ENCODE measurements around the gene KRT72. TPM values are rescaled to one million over a fixed set of nuclear protein-coding genes. Genes with fewer than 3 reads are reported as not detected.

KRT72 gene
- total RNA-seq, 1 donor, result not detected

DNA sequence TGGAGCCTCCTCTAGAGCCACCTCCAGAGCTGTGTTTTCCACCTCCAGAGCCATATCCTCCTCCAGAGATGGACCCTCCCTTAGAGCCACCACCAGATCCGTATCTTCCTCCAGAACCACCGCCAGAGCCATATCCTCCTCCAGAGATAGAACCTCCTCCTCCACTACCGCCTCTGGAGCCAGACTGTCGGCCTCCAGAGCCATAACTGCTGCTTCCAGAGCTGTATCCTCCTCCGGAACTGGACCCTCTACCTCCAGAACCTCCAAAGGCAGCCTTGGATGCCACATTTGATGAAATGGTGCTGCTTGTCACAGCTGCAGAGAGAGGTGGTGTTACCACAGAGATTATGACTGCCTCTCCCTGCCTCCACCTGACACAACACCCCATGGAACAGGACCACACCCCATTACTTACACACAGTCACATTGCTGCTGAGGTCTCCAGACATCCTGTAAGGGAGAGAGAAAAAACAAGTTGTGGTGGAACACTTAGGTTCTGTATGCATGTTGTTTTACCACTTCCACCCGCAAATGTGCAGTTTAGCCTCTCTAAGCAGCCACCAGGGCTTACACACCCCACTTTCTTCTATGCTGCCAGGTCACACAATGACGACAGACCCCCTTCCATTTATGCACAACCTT is 44.0 kb upstream of the KRT72 start:
- H3K4me1 ChIP-seq (ENCODE audit: insufficient read depth, low read length), result no peaks in the 10 kb centered on the region
- no peak overlapping the region for H3K4me2 ChIP-seq (ENCODE audit: insufficient read depth, low read length)
- TF ChIP-seq CTCF (IDR thresholded peaks at IDR 0.05; ENCODE audit: extremely low read depth, low read depth, low read length), result no peak
- H3K36me3 ChIP-seq (ENCODE audit: insufficient read depth, low read length), result no peaks in the 10 kb centered on the region
- no peaks in the 10 kb centered on the region for H4K20me1 ChIP-seq (ENCODE audit: insufficient read depth, low read length)
- no peaks in the 10 kb centered on the region for H3K9me3 ChIP-seq (ENCODE audit: low read depth, low read length)
- no peaks in the 10 kb centered on the region for H3K79me2 ChIP-seq (ENCODE audit: insufficient read depth, low read length)
- peaks cover 41% of the 10 kb centered on the region for H3K27me3 ChIP-seq (ENCODE audit: insufficient read depth, low read length)
- no peak overlapping the region for H2AFZ ChIP-seq (ENCODE audit: low read length)
- no peak overlapping the region for H3K4me3 ChIP-seq (ENCODE audit: insufficient read depth, low read length)
- DNase-seq (ENCODE audit: insufficient read length, low spot score, missing footprints), result no peak
- H3K27ac ChIP-seq (ENCODE audit: low read depth, low read length), result no peak overlapping the region

GRCh38 chr12:52644078-52644415 is 42.8 kb upstream of the KRT72 start:
- no peaks in the 10 kb centered on the region for H3K36me3 ChIP-seq (ENCODE audit: insufficient read depth, low read length)
- H3K27ac ChIP-seq (ENCODE audit: low read depth, low read length), result no peak overlapping the region
- H3K79me2 ChIP-seq (ENCODE audit: insufficient read depth, low read length), result no peaks in the 10 kb centered on the region
- no peak overlapping the region for H3K4me3 ChIP-seq (ENCODE audit: insufficient read depth, low read length)
- no peak overlapping the region for H2AFZ ChIP-seq (ENCODE audit: low read length)
- H4K20me1 ChIP-seq (ENCODE audit: insufficient read depth, low read length), result no peaks in the 10 kb centered on the region
- DNase-seq (ENCODE audit: insufficient read length, low spot score, missing footprints), result no peak
- TF ChIP-seq CTCF (IDR thresholded peaks at IDR 0.05; ENCODE audit: extremely low read depth, low read depth, low read length), result no peak
- H3K27me3 ChIP-seq (ENCODE audit: insufficient read depth, low read length), result peaks cover 42% of the 10 kb centered on the region
- H3K9me3 ChIP-seq (ENCODE audit: low read depth, low read length), result no peaks in the 10 kb centered on the region
- no peak overlapping the region for H3K4me2 ChIP-seq (ENCODE audit: insufficient read depth, low read length)
- no peaks in the 10 kb centered on the region for H3K4me1 ChIP-seq (ENCODE audit: insufficient read depth, low read length)

DNA sequence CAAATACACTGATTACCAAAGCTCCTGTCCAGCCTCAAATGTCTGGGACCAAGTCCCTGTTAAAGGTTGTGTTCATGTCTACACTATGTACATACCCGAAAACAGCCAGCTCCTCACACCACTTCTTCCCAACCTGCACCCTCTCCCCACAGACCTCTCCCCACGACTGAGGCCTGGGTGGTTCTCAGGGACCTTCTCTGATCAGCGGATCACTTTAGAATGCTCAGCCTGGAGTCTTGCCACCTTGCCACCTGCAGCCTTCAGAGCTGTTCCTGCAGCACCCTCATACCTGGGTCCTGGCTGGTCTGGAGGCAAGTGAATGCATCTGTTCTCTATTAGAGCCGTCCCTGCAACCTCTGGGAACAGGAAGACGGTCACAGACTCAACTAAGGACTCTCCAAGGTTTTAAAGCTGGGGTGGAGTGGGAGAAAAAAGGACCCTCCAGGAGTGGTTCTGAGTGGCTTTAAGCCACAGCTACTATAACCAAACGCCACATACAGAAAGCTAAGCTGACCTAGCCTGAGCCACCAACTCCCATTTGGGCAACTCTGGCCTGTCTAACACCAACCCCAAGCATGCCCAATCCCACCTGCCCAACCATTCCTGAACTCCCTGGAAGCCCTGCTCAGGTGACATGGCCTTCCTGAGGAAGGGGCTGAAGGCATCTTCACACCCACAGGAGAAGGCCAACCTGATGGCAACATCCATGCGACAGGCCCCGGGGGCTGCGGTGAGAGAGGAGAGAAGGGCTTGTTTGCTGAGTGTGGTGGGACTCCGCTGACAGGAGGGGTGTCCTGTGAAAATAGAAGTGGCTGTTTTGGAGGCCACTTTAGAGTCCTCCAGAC is 42.2 kb upstream of the KRT72 start:
- Histone ChIP-seq H3K79me2 (ENCODE audit: insufficient read depth, low read length) (no peaks in the 10 kb centered on the region), H4K20me1 (ENCODE audit: insufficient read depth, low read length) (no peaks in the 10 kb centered on the region), H3K4me1 (ENCODE audit: insufficient read depth, low read length) (no peaks in the 10 kb centered on the region), H3K4me2 (ENCODE audit: insufficient read depth, low read length) (no peak overlapping the region), H3K27ac (ENCODE audit: low read depth, low read length) (no peak overlapping the region), H3K36me3 (ENCODE audit: insufficient read depth, low read length) (no peaks in the 10 kb centered on the region), H3K4me3 (ENCODE audit: insufficient read depth, low read length) (no peak overlapping the region), H2AFZ (ENCODE audit: low read length) (no peak overlapping the region), H3K27me3 (ENCODE audit: insufficient read depth, low read length) (peaks cover 44% of the 10 kb centered on the region), H3K9me3 (ENCODE audit: low read depth, low read length) (no peaks in the 10 kb centered on the region)
- no peak for DNase-seq (ENCODE audit: insufficient read length, low spot score, missing footprints)
- TF ChIP-seq CTCF (IDR thresholded peaks at IDR 0.05; ENCODE audit: extremely low read depth, low read depth, low read length), result no peak

- Histone ChIP-seq H3K4me1 (ENCODE audit: insufficient read depth, low read length) (no peaks in the 10 kb centered on the region), H3K27me3 (ENCODE audit: insufficient read depth, low read length) (peaks cover 51% of the 10 kb centered on the region)
These were observed 40.2 kb upstream of the KRT72 start for GRCh38 chr12:52641468-52641867.

More at GRCh38 chr12:52641468-52641867, 40.2 kb upstream of the KRT72 start:
- DNase-seq (ENCODE audit: insufficient read length, low spot score, missing footprints), result no peak
- no peaks in the 10 kb centered on the region for H3K9me3 ChIP-seq (ENCODE audit: low read depth, low read length)
- H3K4me3 ChIP-seq (ENCODE audit: insufficient read depth, low read length), result no peak overlapping the region
- H2AFZ ChIP-seq (ENCODE audit: low read length), result no peak overlapping the region
- no peaks in the 10 kb centered on the region for H4K20me1 ChIP-seq (ENCODE audit: insufficient read depth, low read length)
- H3K27ac ChIP-seq (ENCODE audit: low read depth, low read length), result no peak overlapping the region
- no peaks in the 10 kb centered on the region for H3K79me2 ChIP-seq (ENCODE audit: insufficient read depth, low read length)
- TF ChIP-seq CTCF (IDR thresholded peaks at IDR 0.05; ENCODE audit: extremely low read depth, low read depth, low read length), result no peak
- H3K4me2 ChIP-seq (ENCODE audit: insufficient read depth, low read length), result no peak overlapping the region
- no peaks in the 10 kb centered on the region for H3K36me3 ChIP-seq (ENCODE audit: insufficient read depth, low read length)

Measured in osteoblast (primary cell).